ENCODE results near the gene PITPNB.

Gene PITPNB

GRCh38 chr22:27827604-27828587, 91.2 kb downstream of the PITPNB start:
- DNase-seq, result no peak

- DNase-seq, result no peak
Observed at GRCh38 chr22:27825174-27825573, 93.9 kb downstream of the PITPNB start.

- DNase-seq, result no peak
Observed at GRCh38 chr22:27823221-27823620, 95.8 kb downstream of the PITPNB start.

GRCh38 chr22:27820896-27821866, 97.9 kb downstream of the PITPNB start:
- no peak for DNase-seq

- no peak for DNase-seq
Observed at GRCh38 chr22:27816552-27816951, 102.5 kb downstream of the PITPNB start.

GRCh38 chr22:27815826-27816530, 103.1 kb downstream of the PITPNB start:
- DNase-seq, result no peak

GRCh38 chr22:27814993-27815392, 104.1 kb downstream of the PITPNB start:
- DNase-seq, result no peak

GRCh38 chr22:27811778-27812177, 107.3 kb downstream of the PITPNB start:
- DNase-seq, result no peak

GRCh38 chr22:27810609-27811151, 108.4 kb downstream of the PITPNB start:
- DNase-seq, result no peak

GRCh38 chr22:27809700-27810608, 109.1 kb downstream of the PITPNB start:
- no peak for DNase-seq

- no peak for DNase-seq
Observed at GRCh38 chr22:27809226-27809603, 109.8 kb downstream of the PITPNB start.

- no peak for DNase-seq
Observed at GRCh38 chr22:27808451-27809225, 110.4 kb downstream of the PITPNB start.

GRCh38 chr22:27805841-27806240, 113.2 kb downstream of the PITPNB start:
- no peak for DNase-seq

GRCh38 chr22:27804470-27805297, 114.4 kb downstream of the PITPNB start:
- no peak for DNase-seq

GRCh38 chr22:27803841-27804415, 115.1 kb downstream of the PITPNB start:
- DNase-seq, result no peak

GRCh38 chr22:27802346-27803073, 116.5 kb downstream of the PITPNB start:
- no peak for DNase-seq
